ENCODE results near the gene S1PR3. TPM values are rescaled to one million over a fixed set of nuclear protein-coding genes. Genes with fewer than 3 reads are reported as not detected.

S1PR3 gene
- total RNA-seq, 1 donor from 2014 or later: 10.0 TPM

DNA sequence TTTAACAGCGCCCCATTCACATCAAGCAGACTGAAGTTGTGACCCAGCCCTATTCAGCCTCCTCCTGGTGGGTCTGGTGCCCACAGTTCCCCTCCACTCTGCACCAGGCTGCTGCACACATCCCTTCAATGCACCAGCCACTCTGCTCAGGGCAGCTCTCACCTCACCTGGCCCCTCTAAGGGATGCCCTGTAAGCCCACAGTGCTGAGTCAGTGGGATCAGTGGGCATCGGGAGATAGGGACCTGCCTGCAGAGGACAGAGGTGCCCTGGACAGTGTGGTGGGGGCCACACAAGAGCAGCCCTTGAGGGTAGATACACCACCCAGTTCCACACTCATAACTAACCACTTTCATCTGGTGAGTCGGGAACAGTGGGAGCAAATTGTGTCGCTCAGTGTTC, 38.3 kb upstream of the S1PR3 start:
- H3K27ac ChIP-seq: no peak overlapping the region
- peaks cover 15% of the 10 kb centered on the region for H3K4me1 ChIP-seq
- no peak for DNase-seq
- no peak for ATAC-seq
- intact Hi-C loops (cut with DNase I): no loop called here
- H3K27me3 ChIP-seq (ENCODE audit: low read depth): no peaks in the 10 kb centered on the region
- no peaks in the 10 kb centered on the region for H3K9me3 ChIP-seq
- TF ChIP-seq, protein P1, sequence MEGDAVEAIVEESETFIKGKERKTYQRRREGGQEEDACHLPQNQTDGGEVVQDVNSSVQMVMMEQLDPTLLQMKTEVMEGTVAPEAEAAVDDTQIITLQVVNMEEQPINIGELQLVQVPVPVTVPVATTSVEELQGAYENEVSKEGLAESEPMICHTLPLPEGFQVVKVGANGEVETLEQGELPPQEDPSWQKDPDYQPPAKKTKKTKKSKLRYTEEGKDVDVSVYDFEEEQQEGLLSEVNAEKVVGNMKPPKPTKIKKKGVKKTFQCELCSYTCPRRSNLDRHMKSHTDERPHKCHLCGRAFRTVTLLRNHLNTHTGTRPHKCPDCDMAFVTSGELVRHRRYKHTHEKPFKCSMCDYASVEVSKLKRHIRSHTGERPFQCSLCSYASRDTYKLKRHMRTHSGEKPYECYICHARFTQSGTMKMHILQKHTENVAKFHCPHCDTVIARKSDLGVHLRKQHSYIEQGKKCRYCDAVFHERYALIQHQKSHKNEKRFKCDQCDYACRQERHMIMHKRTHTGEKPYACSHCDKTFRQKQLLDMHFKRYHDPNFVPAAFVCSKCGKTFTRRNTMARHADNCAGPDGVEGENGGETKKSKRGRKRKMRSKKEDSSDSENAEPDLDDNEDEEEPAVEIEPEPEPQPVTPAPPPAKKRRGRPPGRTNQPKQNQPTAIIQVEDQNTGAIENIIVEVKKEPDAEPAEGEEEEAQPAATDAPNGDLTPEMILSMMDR (IDR thresholded peaks at IDR 0.05): no peak
- no peaks in the 10 kb centered on the region for H3K36me3 ChIP-seq
- H3K4me3 ChIP-seq: no peak overlapping the region

DNA sequence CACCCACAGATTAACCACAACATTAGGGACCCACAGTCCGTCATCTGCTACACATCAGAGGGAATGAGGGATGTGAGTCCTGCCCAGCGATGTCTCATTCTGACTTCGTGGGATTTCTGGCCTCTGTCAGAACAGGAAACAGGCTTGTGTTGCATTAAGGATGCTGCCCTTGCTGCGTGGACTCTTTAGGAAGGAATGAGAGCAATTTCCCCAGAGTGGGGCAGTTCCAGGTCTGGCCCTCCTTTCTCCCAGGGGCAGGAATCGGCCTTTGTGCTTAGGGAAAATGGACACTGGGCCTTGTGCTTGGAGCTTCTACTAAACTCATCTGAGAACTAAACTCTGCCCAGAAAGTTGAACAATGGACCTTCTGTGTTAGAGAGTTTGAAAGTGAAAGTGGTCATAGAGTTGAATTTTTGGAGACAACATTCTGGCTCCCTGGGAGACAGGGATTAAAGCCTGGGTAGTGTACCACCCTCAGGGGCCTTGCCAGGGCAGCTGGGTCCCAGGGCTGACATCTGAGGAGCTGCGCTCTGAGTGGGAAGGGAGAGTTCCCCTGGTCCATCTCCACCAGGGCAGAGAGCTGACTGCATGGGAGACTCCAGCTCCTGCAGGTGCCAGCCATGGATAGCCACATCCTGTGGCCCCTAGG, 37.8 kb upstream of the S1PR3 start:
- Histone ChIP-seq H3K27ac (no peak overlapping the region), H3K27me3 (ENCODE audit: low read depth) (no peaks in the 10 kb centered on the region), H3K36me3 (no peaks in the 10 kb centered on the region), H3K4me3 (no peak overlapping the region), H3K4me1 (peaks cover 15% of the 10 kb centered on the region), H3K9me3 (no peaks in the 10 kb centered on the region)
- TF ChIP-seq, protein P1 (IDR thresholded peaks at IDR 0.05): no peak
- no peak for DNase-seq
- no peak for ATAC-seq
- intact Hi-C loops (cut with DNase I): no loop called here

DNA sequence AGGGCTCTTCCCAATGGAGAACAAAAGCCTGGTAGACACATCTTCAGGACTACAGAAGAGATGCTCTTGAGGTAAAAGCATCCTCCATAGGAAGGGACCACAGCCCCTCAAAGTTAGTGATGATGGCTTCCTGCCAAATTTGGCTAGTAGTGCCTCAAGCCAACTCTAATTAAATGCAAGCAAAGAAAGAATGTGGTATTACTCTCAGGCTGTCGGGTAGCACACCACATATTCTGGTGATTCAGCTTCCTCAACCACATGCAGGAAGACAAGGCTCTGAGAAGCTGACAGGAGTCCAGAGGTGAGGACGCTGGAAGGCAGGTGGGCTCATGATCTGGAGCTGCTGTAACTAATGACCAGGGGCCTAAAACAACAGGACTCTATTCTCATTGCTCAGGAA, 37.2 kb upstream of the S1PR3 start:
- Histone ChIP-seq H3K4me3 (no peak overlapping the region), H3K27ac (no peak overlapping the region), H3K36me3 (no peaks in the 10 kb centered on the region), H3K4me1 (peaks cover 15% of the 10 kb centered on the region), H3K9me3 (no peaks in the 10 kb centered on the region), H3K27me3 (ENCODE audit: low read depth) (no peaks in the 10 kb centered on the region)
- DNase-seq (no peak), ATAC-seq (no peak)
- intact Hi-C loops (cut with DNase I): no loop called here
- TF ChIP-seq, protein P1 (IDR thresholded peaks at IDR 0.05): no peak

DNA sequence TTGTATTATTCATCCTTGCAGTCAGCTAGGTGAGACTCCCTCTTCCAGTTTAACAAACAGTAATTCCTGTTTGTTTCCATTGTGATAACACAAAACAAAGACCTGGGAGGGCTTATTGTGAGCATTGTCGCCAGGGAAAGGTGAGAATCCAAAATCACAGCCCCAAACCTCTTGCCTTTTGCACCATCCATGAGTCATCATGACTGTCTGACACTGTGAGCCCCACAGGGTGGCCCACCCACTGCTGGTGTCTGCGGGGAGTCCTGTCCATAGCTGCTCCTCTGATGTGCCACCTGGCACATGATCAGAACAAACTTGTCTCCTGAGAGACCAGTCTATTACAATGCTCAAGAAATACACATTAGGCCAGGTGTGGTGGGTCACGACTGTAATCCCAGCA, 33.7 kb upstream of the S1PR3 start:
- no peak for DNase-seq
- ATAC-seq: no peak
- Histone ChIP-seq H3K27ac (no peak overlapping the region), H3K27me3 (ENCODE audit: low read depth) (no peaks in the 10 kb centered on the region), H3K36me3 (no peaks in the 10 kb centered on the region), H3K4me3 (no peak overlapping the region), H3K4me1 (no peaks in the 10 kb centered on the region), H3K9me3 (no peaks in the 10 kb centered on the region)
- TF ChIP-seq, protein P1 (IDR thresholded peaks at IDR 0.05): no peak
- intact Hi-C loops (cut with DNase I): no loop called here

DNA sequence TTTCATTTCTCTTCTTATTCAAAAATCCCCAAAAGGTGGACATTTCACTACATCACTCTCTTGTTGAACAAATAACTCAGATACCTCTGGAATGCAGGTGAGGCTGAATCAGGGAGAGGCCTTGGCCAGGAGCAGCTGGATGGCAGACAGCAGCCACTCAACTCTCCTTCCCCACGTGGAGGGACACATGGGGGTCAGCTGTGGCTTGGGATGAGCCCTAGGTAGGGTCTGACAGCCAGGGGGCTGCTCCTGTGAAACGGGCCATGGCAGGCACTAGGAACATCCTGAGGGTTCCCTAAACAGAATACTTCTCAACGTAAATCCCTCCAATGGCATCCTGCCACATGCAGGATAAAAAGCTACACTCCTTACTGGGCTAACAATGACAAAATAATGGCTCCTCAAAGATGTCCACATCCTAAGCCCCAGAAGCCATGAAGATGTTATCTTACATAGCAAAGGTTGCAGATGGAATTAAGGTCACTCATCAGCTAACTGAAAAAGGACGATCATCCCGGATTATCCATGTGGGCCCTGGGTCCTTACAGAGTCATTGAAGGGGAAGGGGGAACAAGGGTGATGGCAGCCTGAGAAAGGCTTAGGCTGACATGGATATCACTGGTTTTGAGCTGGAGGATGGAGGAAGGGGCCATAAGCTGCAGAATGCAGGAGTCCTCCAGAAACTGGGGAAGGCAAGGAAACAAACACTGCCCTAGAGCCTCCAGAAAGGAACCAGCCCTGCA, 31.4 kb upstream of the S1PR3 start:
- DNase-seq: no peak
- Histone ChIP-seq H3K27ac (no peak overlapping the region), H3K27me3 (ENCODE audit: low read depth) (no peaks in the 10 kb centered on the region), H3K4me1 (no peaks in the 10 kb centered on the region), H3K4me3 (no peak overlapping the region), H3K36me3 (no peaks in the 10 kb centered on the region), H3K9me3 (no peaks in the 10 kb centered on the region)
- ATAC-seq: no peak
- TF ChIP-seq, protein P1 (IDR thresholded peaks at IDR 0.05): no peak
- intact Hi-C loops (cut with DNase I): no loop called here

All from lower lobe of right lung (tissue), 2 donors.